Endothelial cell of umbilical vein (primary cell): ENCODE data around the gene LHPP. TPM values are rescaled to one million over a fixed set of nuclear protein-coding genes. Genes with fewer than 3 reads are reported as not detected.

Experiments
- BruUV-seq: library from RNA; stranded (reverse); fragments of 400-500 nt; replicated peaks from 2 replicates; lab custom pipeline; 2021; lab: Mats Ljungman, UMichigan
- CTCF ChIA-PET: fragments of 300-600, 350-600 bp; sonication (Branson Sonifier 250); formaldehyde crosslinking; loops from one replicate; lab custom pipeline; 2021; ENCODE audit warnings: antibody characterized with exemption, inconsistent platforms; lab: Charles Lee
- POLR2A ChIA-PET: fragments of 300-600, 350-600 bp; sonication (Branson Sonifier 250); formaldehyde crosslinking; loops from one replicate; lab custom pipeline; 2021; ENCODE audit warnings: antibody characterized with exemption, inconsistent platforms; lab: Charles Lee
- DNase-seq: peaks from one replicate; pipeline ENCODE4 v3.0.0-alpha.2; 2011; ENCODE audit warnings: low read depth, low spot score
- FAIRE-seq: peaks from 2 replicates; lab custom pipeline; 2011; peaks lifted over from hg19 to GRCh38; lab: Jason Lieb, UNC
- H2AFZ ChIP-seq: 2 replicates; pipeline ENCODE4 v1.6.0; 2012; ENCODE audit warnings: low read depth, low read length, control low read depth, inconsistent platforms
- H3K27ac ChIP-seq: 2 replicates; pipeline ENCODE4 v1.5.1; 2011; ENCODE audit warnings: low read depth, mild to moderate bottlenecking, control low read depth, low read length, moderate library complexity; ENCODE audit not compliant: insufficient read depth
- H3K27me3 ChIP-seq, 2 experiments: 2 replicates each; pipeline versions ENCODE4 v1.6.0 to v1.6.1; 2011; ENCODE audit warnings: low read length in 2 of 2, mixed read lengths in 1 of 2; ENCODE audit not compliant: control insufficient read depth in 2 of 2, insufficient read depth in 2 of 2
- H3K36me3 ChIP-seq, 2 experiments: 2 replicates in 1 of 2; 3 replicates in 1 of 2; pipeline ENCODE4 v1.5.1; 2011; ENCODE audit warnings: low read length in 2 of 2, mild to moderate bottlenecking in 1 of 2, moderate library complexity in 1 of 2; ENCODE audit not compliant: control insufficient read depth in 2 of 2, insufficient read depth in 2 of 2; ENCODE audit errors: extremely low read depth in 1 of 2
- H3K4me1 ChIP-seq: 3 replicates; pipeline ENCODE4 v1.5.1; 2011; ENCODE audit warnings: mild to moderate bottlenecking, low read length; ENCODE audit not compliant: control insufficient read depth, insufficient read depth; ENCODE audit errors: extremely low read depth
- H3K4me2 ChIP-seq: 2 replicates; pipeline ENCODE4 v1.6.1; 2011; ENCODE audit warnings: low read length, control low read depth, mixed read lengths; ENCODE audit not compliant: insufficient read depth
- H3K4me3 ChIP-seq, 3 experiments: fragments of 200-600 bp in 1 of 3; sonication (generic), shearing (Covaris generic) in 1 of 3; replicated peaks in 1 of 3; 2 replicates each; pipeline ENCODE4 v1.5.1; 2011 to 2016; ENCODE audit warnings: control low read depth in 3 of 3, low read length in 3 of 3, mild to moderate bottlenecking in 2 of 3, inconsistent platforms in 1 of 3, low read depth in 1 of 3, moderate library complexity in 1 of 3; ENCODE audit not compliant: insufficient read depth in 1 of 3
- H3K79me2 ChIP-seq: 2 replicates; pipeline ENCODE4 v1.6.0; 2012; ENCODE audit warnings: low read length, inconsistent platforms; ENCODE audit not compliant: control insufficient read depth, insufficient read depth
- H3K9ac ChIP-seq: replicated peaks from 2 replicates; pipeline ENCODE3; 2011; ENCODE audit warnings: low read length, control low read depth; ENCODE audit not compliant: insufficient read depth; ENCODE audit errors: extremely low read depth
- H3K9me1 ChIP-seq: replicated peaks from 3 replicates; pipeline ENCODE4 v1.6.0; 2011; ENCODE audit warnings: mild to moderate bottlenecking, low read length; ENCODE audit not compliant: control insufficient read depth, insufficient read depth; ENCODE audit errors: extremely low read depth
- H3K9me3 ChIP-seq: replicated peaks from 2 replicates; pipeline ENCODE4 v1.5.1; 2012; ENCODE audit warnings: low read length, inconsistent platforms; ENCODE audit not compliant: control insufficient read depth, insufficient read depth
- H4K20me1 ChIP-seq: replicated peaks from 2 replicates; pipeline ENCODE3; 2011; ENCODE audit warnings: mild to moderate bottlenecking, low read length; ENCODE audit not compliant: control insufficient read depth, insufficient read depth; ENCODE audit errors: extremely low read depth
- CTCF ChIP-seq, 2 donors: IDR thresholded peaks; 1 replicate in 1 of 2; 2 replicates in 1 of 2; pipeline ENCODE4 v1.5.1; 2011; ENCODE audit warnings: low read length in 2 of 2, mild to moderate bottlenecking in 2 of 2, moderate library complexity in 2 of 2, control low read depth in 1 of 2, inconsistent platforms in 1 of 2, low read depth in 1 of 2; ENCODE audit not compliant: insufficient read depth in 1 of 2; ENCODE audit errors: extremely low read depth in 1 of 2
- EZH2 ChIP-seq: IDR thresholded peaks from 2 replicates; pipeline ENCODE4 v1.6.1; 2012; ENCODE audit warnings: borderline replicate concordance, low read depth, mild to moderate bottlenecking, moderate library complexity, low read length, inconsistent platforms; ENCODE audit not compliant: severe bottlenecking
- FOS ChIP-seq: IDR thresholded peaks from 2 replicates; pipeline ENCODE4 v1.6.1; 2011; ENCODE audit warnings: mild to moderate bottlenecking, low read length, moderate library complexity, borderline replicate concordance; ENCODE audit not compliant: insufficient read depth
- GATA2 ChIP-seq: IDR thresholded peaks from 2 replicates; pipeline ENCODE4 v1.7.0; 2011; ENCODE audit warnings: low read depth, mild to moderate bottlenecking, moderate library complexity, mixed read lengths, low read length; ENCODE audit not compliant: insufficient read length, insufficient read depth
- JUN ChIP-seq: IDR thresholded peaks from 2 replicates; pipeline ENCODE4 v1.6.1; 2011; ENCODE audit warnings: borderline replicate concordance, low read depth; ENCODE audit not compliant: insufficient read length, insufficient read depth
- MYC ChIP-seq: IDR thresholded peaks from one replicate; pipeline ENCODE4 v1.6.1; 2011; ENCODE audit warnings: mild to moderate bottlenecking, low read depth, low read length
- POLR2A ChIP-seq: IDR thresholded peaks from 2 replicates; pipeline ENCODE4 v1.6.1; 2012; ENCODE audit warnings: low read depth, mild to moderate bottlenecking, control low read depth, low read length
- POLR2AphosphoS5 ChIP-seq: IDR thresholded peaks from 2 replicates; pipeline ENCODE4 v1.6.1; 2012; ENCODE audit warnings: low read depth, mild to moderate bottlenecking, control low read depth, low read length, moderate library complexity; ENCODE audit not compliant: insufficient read depth
- dilution Hi-C: fragments of 300-500 bp; cut with MboI; formaldehyde crosslinking; loops from one replicate; pipeline ENCODE4 v1.15.0; 2019; ENCODE audit warnings: low sequenced_read_pairs; ENCODE audit not compliant: extremely low pct_ligation_motif_present
- intact Hi-C: fragments of 100-400 bp; cut with micrococcal nuclease; formaldehyde crosslinking; loops from one replicate; pipeline ENCODE4 v1.10.0; 2022
- polyA plus RNA-seq, 4 experiments: library from polyadenylated mRNA; depleted of rRNA in 3 of 4; stranded (reverse) in 3 of 4; unstranded in 1 of 4; fragments of >200 nt; gene quantifications; 2 replicates each; pipeline versions ENCODE4 v1.2.1 to v1.2.3, GENCODE V29; 2011 to 2012; ENCODE audit warnings: missing spikeins in 1 of 4
- total RNA-seq: library from RNA; stranded (reverse); gene quantifications from 2 replicates; pipeline ENCODE4 v1.2.3, GENCODE V29; 2021
- TF ChIP-seq, protein P1 (sequence below): IDR thresholded peaks from 2 replicates; pipeline ENCODE4 v1.6.1; 2011; ENCODE audit not compliant: insufficient read depth, insufficient read length

Gene LHPP
- total and polyA plus RNA-seq, 2 donors (not counting 3 experiments of a cell fraction or from before 2014, with no cell fraction given): 5.8 to 11.2 TPM

- FAIRE-seq (no peak), DNase-seq (no peak)
- POLR2A ChIA-PET: no interaction called here
- Histone ChIP-seq H3K9me1 (no peaks in the 10 kb centered on the region), H2AFZ (no peak overlapping the region), H3K27me3 (peaks cover 2 to 7% of the 10 kb centered on the region in 2 experiments), H3K36me3 (no peaks in the 10 kb centered on the region), H3K4me2 (no peak overlapping the region), H3K4me1 (no peaks in the 10 kb centered on the region), H3K9me3 (no peaks in the 10 kb centered on the region), H3K4me3 (no peak overlapping the region), H3K27ac (no peak overlapping the region), H4K20me1 (no peaks in the 10 kb centered on the region), H3K9ac (no peak overlapping the region), H3K79me2 (no peaks in the 10 kb centered on the region)
- intact Hi-C loops: no loop called here
- CTCF ChIA-PET: no interaction called here
- BruUV-seq: no TSS peak
- dilution Hi-C loops: no loop called here
- TF ChIP-seq MYC (no peak), GATA2 (no peak), FOS (no peak), EZH2 (no peak), POLR2AphosphoS5 (no peak), POLR2A (no peak), JUN (no peak), CTCF (IDR thresholded peaks at IDR 0.05; ENCODE audit: extremely low read depth in 1 of 2, insufficient read depth in 1 of 2, low read depth in 1 of 2, low read length in 2 of 2) (no peak)
- TF ChIP-seq, protein P1, sequence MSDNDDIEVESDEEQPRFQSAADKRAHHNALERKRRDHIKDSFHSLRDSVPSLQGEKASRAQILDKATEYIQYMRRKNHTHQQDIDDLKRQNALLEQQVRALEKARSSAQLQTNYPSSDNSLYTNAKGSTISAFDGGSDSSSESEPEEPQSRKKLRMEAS: no peak
Measured at GRCh38 chr10:124430077-124430476, 31.5 kb upstream of the LHPP start.
